Parathyroid adenoma (tissue), 2 donors: ENCODE results near the gene OR52A1.
A peak's percentile ranks its signal among the peaks of the same experiment; 100 is the strongest.

Source experiments
- H2AFZ ChIP-seq: fragments of 300-600 bp; sonication (generic); one replicate; pipeline ENCODE4 v1.7.0; 2017; ENCODE audit warnings: antibody characterized with exemption, mild to moderate bottlenecking
- H3K27ac ChIP-seq: fragments of 300-600 bp; sonication (generic); one replicate; pipeline ENCODE4 v1.7.0; 2017
- H3K27me3 ChIP-seq: fragments of 300-600 bp; sonication (generic); one replicate; pipeline ENCODE4 v1.7.0; 2017; ENCODE audit warnings: low read length; ENCODE audit not compliant: control insufficient read depth, insufficient read depth
- H3K36me3 ChIP-seq: fragments of 300-600 bp; sonication (generic); one replicate; pipeline ENCODE4 v1.7.0; 2017; ENCODE audit warnings: low read length; ENCODE audit not compliant: control insufficient read depth, insufficient read depth
- H3K4me1 ChIP-seq: fragments of 300-600 bp; sonication (generic); one replicate; pipeline ENCODE4 v1.7.0; 2017; ENCODE audit warnings: control low read depth
- H3K4me2 ChIP-seq: fragments of 300-600 bp; sonication (generic); one replicate; pipeline ENCODE4 v1.7.0; 2017; ENCODE audit warnings: low read length
- H3K4me3 ChIP-seq: fragments of 300-600 bp; sonication (generic); one replicate; pipeline ENCODE4 v1.7.0; 2017; ENCODE audit warnings: low read depth, low read length
- H3K79me2 ChIP-seq: fragments of 300-600 bp; sonication (generic); one replicate; pipeline ENCODE4 v1.7.0; 2017; ENCODE audit warnings: control low read depth
- H3K9ac ChIP-seq: fragments of 300-600 bp; sonication (generic); one replicate; pipeline ENCODE4 v1.7.0; 2017; ENCODE audit warnings: mild to moderate bottlenecking
- H3K9me3 ChIP-seq: fragments of 300-600 bp; sonication (generic); one replicate; pipeline ENCODE4 v1.7.0; 2017; ENCODE audit warnings: low read length; ENCODE audit not compliant: control insufficient read depth
- CTCF ChIP-seq: fragments of 300-600 bp; sonication (generic); IDR thresholded peaks from one replicate; pipeline ENCODE4 v1.7.0; 2017; ENCODE audit warnings: antibody characterized with exemption, mild to moderate bottlenecking
- donor health status: primary hyperparathyroidism.

The OR52A1 gene

GRCh38 chr11:5123802-5124521 is 30.6 kb downstream of the OR52A1 start:
- no peak overlapping the region for H3K9ac ChIP-seq
- H3K9me3 ChIP-seq, result no peaks in the 10 kb centered on the region
- H3K27ac ChIP-seq, result no peak overlapping the region
- H3K27me3 ChIP-seq, result no peaks in the 10 kb centered on the region
- no peaks in the 10 kb centered on the region for H3K36me3 ChIP-seq
- no peak overlapping the region for H3K4me2 ChIP-seq
- H3K4me1 ChIP-seq, result no peaks in the 10 kb centered on the region
- H2AFZ ChIP-seq, result no peak overlapping the region
- H3K79me2 ChIP-seq, result no peaks in the 10 kb centered on the region
- peak; percentile 59 for TF ChIP-seq CTCF
- no peak overlapping the region for H3K4me3 ChIP-seq

GRCh38 chr11:5118893-5119292 is 35.7 kb downstream of the OR52A1 start:
- Histone ChIP-seq H3K4me2 (no peak overlapping the region), H3K79me2 (no peaks in the 10 kb centered on the region), H3K27ac (no peak overlapping the region), H3K9ac (no peak overlapping the region), H2AFZ (no peak overlapping the region), H3K27me3 (no peaks in the 10 kb centered on the region), H3K4me3 (no peak overlapping the region), H3K9me3 (no peaks in the 10 kb centered on the region), H3K36me3 (no peaks in the 10 kb centered on the region), H3K4me1 (no peaks in the 10 kb centered on the region)
- TF ChIP-seq CTCF, result no peak

GRCh38 chr11:5117588-5117987 is 37.0 kb downstream of the OR52A1 start:
- no peak overlapping the region for H2AFZ ChIP-seq
- no peaks in the 10 kb centered on the region for H3K27me3 ChIP-seq
- H3K27ac ChIP-seq, result no peak overlapping the region
- no peaks in the 10 kb centered on the region for H3K9me3 ChIP-seq
- H3K36me3 ChIP-seq, result no peaks in the 10 kb centered on the region
- no peak for TF ChIP-seq CTCF
- H3K9ac ChIP-seq, result no peak overlapping the region
- H3K4me3 ChIP-seq, result no peak overlapping the region
- H3K4me2 ChIP-seq, result no peak overlapping the region
- no peaks in the 10 kb centered on the region for H3K4me1 ChIP-seq
- H3K79me2 ChIP-seq, result no peaks in the 10 kb centered on the region

- Histone ChIP-seq H3K79me2 (no peaks in the 10 kb centered on the region), H3K9me3 (no peaks in the 10 kb centered on the region), H3K4me1 (no peaks in the 10 kb centered on the region), H3K27ac (no peak overlapping the region), H3K27me3 (no peaks in the 10 kb centered on the region), H3K36me3 (no peaks in the 10 kb centered on the region), H3K9ac (no peak overlapping the region), H2AFZ (no peak overlapping the region), H3K4me3 (no peak overlapping the region), H3K4me2 (no peak overlapping the region)
- no peak for TF ChIP-seq CTCF
Measured at GRCh38 chr11:5115339-5115738, 39.2 kb downstream of the OR52A1 start.

GRCh38 chr11:5107285-5107684 is 47.3 kb downstream of the OR52A1 start:
- Histone ChIP-seq H3K4me1 (no peaks in the 10 kb centered on the region), H3K36me3 (no peaks in the 10 kb centered on the region), H3K4me3 (no peak overlapping the region), H3K79me2 (no peaks in the 10 kb centered on the region), H2AFZ (no peak overlapping the region), H3K27me3 (no peaks in the 10 kb centered on the region), H3K4me2 (no peak overlapping the region), H3K27ac (no peak overlapping the region), H3K9ac (no peak overlapping the region), H3K9me3 (no peaks in the 10 kb centered on the region)
- TF ChIP-seq CTCF, result no peak
